ENCODE measurements around the gene CTSO.

Gene CTSO

GRCh38 chr4:155906554-155907247 lies 47.0 kb downstream of the CTSO start:
- no peak for TF ChIP-seq EGR1 (IDR thresholded peaks at IDR 0.05)
- peak; percentile 56; the same call in 1 of the 2 replicates for TF ChIP-seq NFIC (IDR thresholded peaks at IDR 0.05)

- TF ChIP-seq TAF1 (IDR thresholded peaks at IDR 0.05; ENCODE audit: low read depth): no peak
- no peak for TF ChIP-seq RAD21 (IDR thresholded peaks at IDR 0.05; ENCODE audit: low read depth)
- no peak for TF ChIP-seq EGR1 (IDR thresholded peaks at IDR 0.05)
- no peak for TF ChIP-seq YY1 (IDR thresholded peaks at IDR 0.05; ENCODE audit: low read depth)
- TF ChIP-seq TEAD4 (IDR thresholded peaks at IDR 0.05): no peak
- no peak for TF ChIP-seq EP300 (IDR thresholded peaks at IDR 0.05; ENCODE audit: borderline replicate concordance)
- no peak for TF ChIP-seq FOXM1 (IDR thresholded peaks at IDR 0.05; ENCODE audit: borderline replicate concordance, low read depth)
- no peak for TF ChIP-seq REST (IDR thresholded peaks at IDR 0.05; ENCODE audit: low read depth)
- TF ChIP-seq TCF12 (IDR thresholded peaks at IDR 0.05; ENCODE audit: low read depth): no peak
- TF ChIP-seq USF1 (IDR thresholded peaks at IDR 0.05): no peak
- no peak for TF ChIP-seq MAX (IDR thresholded peaks at IDR 0.05)
Observed at GRCh38 chr4:155904331-155904730, 49.3 kb downstream of the CTSO start.

GRCh38 chr4:155903453-155903852 lies 50.2 kb downstream of the CTSO start, which contains the start of gene TDO2:
TSS of gene TDO2 (plus strand) at chr4:155903696. CDS start at chr4:155903759, 63 bp downstream.
- no peak for TF ChIP-seq REST (IDR thresholded peaks at IDR 0.05; ENCODE audit: low read depth)
- TF ChIP-seq NFIC (IDR thresholded peaks at IDR 0.05): no peak
- TF ChIP-seq TEAD4 (IDR thresholded peaks at IDR 0.05): no peak
- TF ChIP-seq CEBPB (IDR thresholded peaks at IDR 0.05): no peak
- TF ChIP-seq CREB1 (IDR thresholded peaks at IDR 0.05; ENCODE audit: low read depth): no peak
- TF ChIP-seq TAF1 (IDR thresholded peaks at IDR 0.05; ENCODE audit: low read depth): no peak
- TF ChIP-seq TCF12 (IDR thresholded peaks at IDR 0.05; ENCODE audit: low read depth): no peak
- TF ChIP-seq EP300 (IDR thresholded peaks at IDR 0.05; ENCODE audit: borderline replicate concordance): no peak
- no peak for TF ChIP-seq MAX (IDR thresholded peaks at IDR 0.05)
- TF ChIP-seq YY1 (IDR thresholded peaks at IDR 0.05; ENCODE audit: low read depth): no peak

- TF ChIP-seq EP300 (IDR thresholded peaks at IDR 0.05; ENCODE audit: borderline replicate concordance): no peak
- TF ChIP-seq TEAD4 (IDR thresholded peaks at IDR 0.05): no peak
- no peak for TF ChIP-seq FOXM1 (IDR thresholded peaks at IDR 0.05; ENCODE audit: borderline replicate concordance, low read depth)
- TF ChIP-seq USF1 (IDR thresholded peaks at IDR 0.05): no peak
- TF ChIP-seq TAF1 (IDR thresholded peaks at IDR 0.05; ENCODE audit: low read depth): no peak
- TF ChIP-seq YY1 (IDR thresholded peaks at IDR 0.05; ENCODE audit: low read depth): no peak
- no peak for TF ChIP-seq RAD21 (IDR thresholded peaks at IDR 0.05; ENCODE audit: low read depth)
- TF ChIP-seq MAX (IDR thresholded peaks at IDR 0.05): no peak
- no peak for TF ChIP-seq NFIC (IDR thresholded peaks at IDR 0.05)
- no peak for TF ChIP-seq CREB1 (IDR thresholded peaks at IDR 0.05; ENCODE audit: low read depth)
- no peak for TF ChIP-seq ZBTB7A (IDR thresholded peaks at IDR 0.05; ENCODE audit: low read depth)
Observed at GRCh38 chr4:155901013-155901412, 52.7 kb downstream of the CTSO start.

GRCh38 chr4:155900381-155900780 lies 53.3 kb downstream of the CTSO start:
- TF ChIP-seq ZBTB7A (IDR thresholded peaks at IDR 0.05; ENCODE audit: low read depth) (no peak), REST (IDR thresholded peaks at IDR 0.05; ENCODE audit: low read depth) (no peak), FOXM1 (IDR thresholded peaks at IDR 0.05; ENCODE audit: borderline replicate concordance, low read depth) (no peak), TCF12 (IDR thresholded peaks at IDR 0.05; ENCODE audit: low read depth) (no peak), USF1 (IDR thresholded peaks at IDR 0.05) (no peak), TAF1 (IDR thresholded peaks at IDR 0.05; ENCODE audit: low read depth) (no peak), RAD21 (IDR thresholded peaks at IDR 0.05; ENCODE audit: low read depth) (no peak), CEBPB (IDR thresholded peaks at IDR 0.05) (no peak), EGR1 (IDR thresholded peaks at IDR 0.05) (no peak), EP300 (IDR thresholded peaks at IDR 0.05; ENCODE audit: borderline replicate concordance) (no peak), YY1 (IDR thresholded peaks at IDR 0.05; ENCODE audit: low read depth) (no peak), NFIC (IDR thresholded peaks at IDR 0.05) (no peak), MAX (IDR thresholded peaks at IDR 0.05) (no peak), CREB1 (IDR thresholded peaks at IDR 0.05; ENCODE audit: low read depth) (no peak), TEAD4 (IDR thresholded peaks at IDR 0.05) (no peak)
